ENCODE data around the gene CEP112. TPM values are rescaled to one million over a fixed set of nuclear protein-coding genes. Genes with fewer than 3 reads are reported as not detected.

The CEP112 gene
- total and polyA plus RNA-seq, 2 of the 4 experiments (the other 2 are of a cell fraction), result 2.5 to 5.6 TPM

- no peak overlapping the region for H3K56ac ChIP-seq (ENCODE audit: extremely low read depth, insufficient read depth, low read length)
- CTCF ChIA-PET, result interaction anchor here (0.5 to 0.6 kb wide), 2 partner anchors 80 to 84 kb away, joined by 3 read pairs; no protein-coding TSS in a partner anchor
- no peak overlapping the region for H2AFZ ChIP-seq (replicated peaks; ENCODE audit: low read length, poor library complexity)
- H3K9ac ChIP-seq (ENCODE audit: low read depth, low read length), result no peak overlapping the region
- no peaks in the 10 kb centered on the region for H3K79me1 ChIP-seq (ENCODE audit: low read depth in 1 of 2, low read length in 2 of 2)
- intact Hi-C loops (cut with micrococcal nuclease), result no loop called here
- no peaks in the 10 kb centered on the region; the same call in 1 of the 2 replicates for H3K27me3 ChIP-seq (ENCODE audit: control insufficient read depth, insufficient read depth, low read length)
- H2AK9ac ChIP-seq (replicated peaks; ENCODE audit: low read depth, low read length, poor library complexity), result no peak overlapping the region
- no peak overlapping the region for H3K4me3 ChIP-seq (ENCODE audit: insufficient read depth, low read depth, low read length)
- no TSS peak for BruUV-seq (replicated peaks)
- dilution Hi-C loops (cut with HindIII; ENCODE audit: low sequenced_read_pairs, unreplicated experiment), result no loop called here
- TF ChIP-seq, protein P1, sequence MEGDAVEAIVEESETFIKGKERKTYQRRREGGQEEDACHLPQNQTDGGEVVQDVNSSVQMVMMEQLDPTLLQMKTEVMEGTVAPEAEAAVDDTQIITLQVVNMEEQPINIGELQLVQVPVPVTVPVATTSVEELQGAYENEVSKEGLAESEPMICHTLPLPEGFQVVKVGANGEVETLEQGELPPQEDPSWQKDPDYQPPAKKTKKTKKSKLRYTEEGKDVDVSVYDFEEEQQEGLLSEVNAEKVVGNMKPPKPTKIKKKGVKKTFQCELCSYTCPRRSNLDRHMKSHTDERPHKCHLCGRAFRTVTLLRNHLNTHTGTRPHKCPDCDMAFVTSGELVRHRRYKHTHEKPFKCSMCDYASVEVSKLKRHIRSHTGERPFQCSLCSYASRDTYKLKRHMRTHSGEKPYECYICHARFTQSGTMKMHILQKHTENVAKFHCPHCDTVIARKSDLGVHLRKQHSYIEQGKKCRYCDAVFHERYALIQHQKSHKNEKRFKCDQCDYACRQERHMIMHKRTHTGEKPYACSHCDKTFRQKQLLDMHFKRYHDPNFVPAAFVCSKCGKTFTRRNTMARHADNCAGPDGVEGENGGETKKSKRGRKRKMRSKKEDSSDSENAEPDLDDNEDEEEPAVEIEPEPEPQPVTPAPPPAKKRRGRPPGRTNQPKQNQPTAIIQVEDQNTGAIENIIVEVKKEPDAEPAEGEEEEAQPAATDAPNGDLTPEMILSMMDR (conservative IDR thresholded peaks at IDR 0.05; ENCODE audit: low read depth, low read length), result no peak
- TF ChIP-seq, protein P2, sequence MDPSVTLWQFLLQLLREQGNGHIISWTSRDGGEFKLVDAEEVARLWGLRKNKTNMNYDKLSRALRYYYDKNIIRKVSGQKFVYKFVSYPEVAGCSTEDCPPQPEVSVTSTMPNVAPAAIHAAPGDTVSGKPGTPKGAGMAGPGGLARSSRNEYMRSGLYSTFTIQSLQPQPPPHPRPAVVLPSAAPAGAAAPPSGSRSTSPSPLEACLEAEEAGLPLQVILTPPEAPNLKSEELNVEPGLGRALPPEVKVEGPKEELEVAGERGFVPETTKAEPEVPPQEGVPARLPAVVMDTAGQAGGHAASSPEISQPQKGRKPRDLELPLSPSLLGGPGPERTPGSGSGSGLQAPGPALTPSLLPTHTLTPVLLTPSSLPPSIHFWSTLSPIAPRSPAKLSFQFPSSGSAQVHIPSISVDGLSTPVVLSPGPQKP (IDR thresholded peaks at IDR 0.05; ENCODE audit: borderline replicate concordance, low read depth, low read length), result no peak
- TF ChIP-seq RFX5 (IDR thresholded peaks at IDR 0.05; ENCODE audit: low read depth, low read length) (no peak), CEBPB (IDR thresholded peaks at IDR 0.05; ENCODE audit: low read depth, low read length) (peak; percentile 65; the same call in 1 of the 2 replicates)
- ATAC-seq (ENCODE audit: low read depth) (peak; percentile 77), DNase-seq (peak; percentile 84)
- no peaks in the 10 kb centered on the region for H3K9me1 ChIP-seq (ENCODE audit: insufficient read depth, low read length)
- H2AK5ac ChIP-seq (ENCODE audit: low read depth, low read length), result no peak overlapping the region
- peaks cover 3% of the 10 kb centered on the region for H3K9me3 ChIP-seq (ENCODE audit: control insufficient read depth, insufficient read depth, low read length)
- no peaks in the 10 kb centered on the region for H3K36me3 ChIP-seq (ENCODE audit: control insufficient read depth, insufficient read depth, low read length)
- no peak overlapping the region for H3K4ac ChIP-seq (ENCODE audit: low read depth, low read length)
- in situ Hi-C loops (cut with MboI; ENCODE audit: low sequenced_read_pairs), result no loop called here
- no peak overlapping the region for H2BK15ac ChIP-seq (ENCODE audit: low read depth, low read length)
- POLR2A ChIA-PET (ENCODE audit: unreplicated experiment), result no interaction called here
- no peak overlapping the region for H3K27ac ChIP-seq (ENCODE audit: insufficient read depth, low read length)
- H3K4me1 ChIP-seq (ENCODE audit: control insufficient read depth, insufficient read depth, low read length), result peaks cover 3% of the 10 kb centered on the region; the same call in 1 of the 2 replicates
- H3K4me2 ChIP-seq (ENCODE audit: low read depth, low read length), result peak overlapping the region; percentile 29; the same call in 1 of the 2 replicates
- no peak overlapping the region for H2BK5ac ChIP-seq (ENCODE audit: low read depth, low read length, poor library complexity, severe bottlenecking)
- WGBS, 2 experiments (ENCODE audit: extremely low coverage in 2 of 2, insufficient read length in 1 of 2), result 0% methylated on average over 2 of the region's 9 CpGs; no CpG with 5 or more reads in 1 of the 2 experiments
- H4K8ac ChIP-seq (ENCODE audit: low read depth in 2 of 2, low read length in 2 of 2), result no peak overlapping the region
- H4K91ac ChIP-seq (ENCODE audit: insufficient read depth, low read depth, low read length), result no peak overlapping the region
- H4K5ac ChIP-seq (ENCODE audit: low read depth, low read length), result no peak overlapping the region
- no peak overlapping the region for H3K14ac ChIP-seq (replicated peaks; ENCODE audit: low read depth, low read length)
- no peaks in the 10 kb centered on the region for H4K20me1 ChIP-seq (ENCODE audit: insufficient read depth, low read length)
- no peak overlapping the region for H3K23ac ChIP-seq (ENCODE audit: low read depth, low read length)
- H3K18ac ChIP-seq (ENCODE audit: low read depth, low read length), result no peak overlapping the region
- H2BK20ac ChIP-seq (ENCODE audit: low read depth, low read length), result no peak overlapping the region
- H2BK120ac ChIP-seq (ENCODE audit: low read depth, low read length), result no peak overlapping the region
These were observed 553.5 kb downstream of the CEP112 start for GRCh38 chr17:65638221-65638975.

All from IMR-90 (cell line).